K562 (cell line): ENCODE measurements around the gene GATAD2B. TPM values are rescaled to one million over a fixed set of nuclear protein-coding genes. Genes with fewer than 3 reads are reported as not detected.

Source experiments
- BRCA1 ChIP-seq, 2 experiments: fragments of 450-650 bp in 1 of 2; sonication (generic) in 1 of 2; formaldehyde crosslinking in 1 of 2; IDR thresholded peaks; 2 replicates each; pipeline versions ENCODE4 v1.5.0 to v1.6.1; 2017 to 2020; ENCODE audit warnings: mild to moderate bottlenecking in 1 of 2, missing genetic modification reagents in 1 of 2
- FOSL1 ChIP-seq: fragments of 200-800 bp; sonication (Bioruptor generic); conservative IDR thresholded peaks from 2 replicates; pipeline ENCODE4 v1.6.1; 2016; ENCODE audit warnings: missing genetic modification characterization, missing compliant biosample characterization
- GATA2 ChIP-seq: sonication (generic); formaldehyde crosslinking; IDR thresholded peaks from 2 replicates; pipeline ENCODE4 v1.4.0; 2020; ENCODE audit warnings: mild to moderate bottlenecking, missing genetic modification reagents
- GATAD2B ChIP-seq: fragments of 450-650 bp; IDR thresholded peaks from 2 replicates; pipeline ENCODE4 v1.6.1; 2017; ENCODE audit warnings: mild to moderate bottlenecking, borderline replicate concordance
- HNRNPLL ChIP-seq: fragments of 200-400 bp; formaldehyde crosslinking; IDR thresholded peaks from 2 replicates; pipeline ENCODE4 v1.6.1; 2017; ENCODE audit warnings: low read length, low read depth, mild to moderate bottlenecking; ENCODE audit not compliant: poor library complexity, severe bottlenecking
- JUN ChIP-seq, 2 experiments: sonication (generic) in 1 of 2; formaldehyde crosslinking in 1 of 2; IDR thresholded peaks; 2 replicates each; pipeline versions ENCODE4 v1.6.1 to v1.8.0; 2012 to 2022; ENCODE audit warnings: borderline replicate concordance in 2 of 2, mild to moderate bottlenecking in 2 of 2, improper control_type of control experiment in 1 of 2, low read depth in 1 of 2, low read length in 1 of 2, missing genetic modification reagents in 1 of 2
- KDM5B ChIP-seq: fragments of 200-600 bp; sonication (generic); IDR thresholded peaks from 2 replicates; pipeline ENCODE4 v1.6.1; 2012; ENCODE audit warnings: low read depth, mild to moderate bottlenecking, moderate library complexity, low read length, control low read depth, inconsistent platforms; ENCODE audit not compliant: insufficient replicate concordance
- MAX ChIP-seq: sonication (generic); formaldehyde crosslinking; IDR thresholded peaks from 2 replicates; pipeline ENCODE4 v1.9.0; 2022; ENCODE audit warnings: mild to moderate bottlenecking, missing genetic modification reagents
- MBD2 ChIP-seq: sonication (generic); IDR thresholded peaks from 2 replicates; pipeline ENCODE4 v1.6.1; 2016; ENCODE audit warnings: low read depth, borderline replicate concordance
- MCM3 ChIP-seq: fragments of 450-650 bp; IDR thresholded peaks from 2 replicates; pipeline ENCODE4 v1.6.1; 2016
- NELFE ChIP-seq: IDR thresholded peaks from 2 replicates; pipeline ENCODE4 v1.6.1; 2011; ENCODE audit warnings: mild to moderate bottlenecking; ENCODE audit not compliant: insufficient read depth, insufficient read length
- NFRKB ChIP-seq: fragments of 450-650 bp; IDR thresholded peaks from 2 replicates; pipeline ENCODE4 v1.6.1; 2016; ENCODE audit warnings: low read depth
- NONO ChIP-seq, 2 experiments: fragments of 200-400 bp in 1 of 2; fragments of 450-650 bp in 1 of 2; formaldehyde crosslinking in 1 of 2; IDR thresholded peaks; 2 replicates each; pipeline ENCODE4 v1.6.1; 2017; ENCODE audit warnings: low read depth in 2 of 2, mild to moderate bottlenecking in 2 of 2, moderate library complexity in 2 of 2, low read length in 1 of 2
- PHB ChIP-seq: fragments of 250-450 bp; sonication (Bioruptor Pico); IDR thresholded peaks from 2 replicates; pipeline ENCODE4 v1.5.0; 2021
- PHF20 ChIP-seq: fragments of 450-650 bp; IDR thresholded peaks from 2 replicates; pipeline ENCODE4 v1.6.1; 2018; ENCODE audit not compliant: partially characterized antibody
- RNF2 ChIP-seq: sonication (generic); IDR thresholded peaks from 2 replicates; pipeline ENCODE4 v1.6.1; 2016
- TAL1 ChIP-seq: fragments of 450-650 bp; IDR thresholded peaks from 2 replicates; pipeline ENCODE4 v1.6.1; 2016; ENCODE audit warnings: mild to moderate bottlenecking
- THRAP3 ChIP-seq: fragments of 450-650 bp; IDR thresholded peaks from 2 replicates; pipeline ENCODE4 v1.6.1; 2016; ENCODE audit warnings: mild to moderate bottlenecking, inconsistent platforms, borderline replicate concordance
- TSC22D4 ChIP-seq: fragments of 450-650 bp; IDR thresholded peaks from 2 replicates; pipeline ENCODE4 v1.6.1; 2016; ENCODE audit warnings: missing genetic modification characterization, missing biosample characterization, control low read depth
- YY1 ChIP-seq, 3 experiments: IDR thresholded peaks; 2 replicates each; pipeline ENCODE4 v1.6.1; 2011; ENCODE audit warnings: low read length in 2 of 3, mild to moderate bottlenecking in 2 of 3, moderate library complexity in 2 of 3, borderline replicate concordance in 1 of 3, control low read depth in 1 of 3, low read depth in 1 of 3; ENCODE audit not compliant: insufficient read depth in 3 of 3, insufficient replicate concordance in 2 of 3, control insufficient read depth in 1 of 3, insufficient read length in 1 of 3; ENCODE audit errors: extremely low read depth in 1 of 3
- ZBTB12 ChIP-seq: fragments of 250-450 bp; sonication (Bioruptor Pico); IDR thresholded peaks from 2 replicates; pipeline ENCODE4 v1.4.0; 2020
- ZNF140 ChIP-seq: fragments of 250-450 bp; sonication (Bioruptor Pico); IDR thresholded peaks from 2 replicates; pipeline ENCODE4 v1.8.0; 2021; ENCODE audit warnings: moderate library complexity, mild to moderate bottlenecking, inconsistent platforms
- ZNF280B ChIP-seq: fragments of 250-450 bp; sonication (Bioruptor Pico); IDR thresholded peaks from 2 replicates; pipeline ENCODE4 v1.5.1; 2021; ENCODE audit warnings: mild to moderate bottlenecking
- ZNF282 ChIP-seq: sonication (generic); formaldehyde crosslinking; IDR thresholded peaks from 2 replicates; pipeline ENCODE4 v1.8.1; 2023; ENCODE audit warnings: missing genetic modification reagents
- ZNF76 ChIP-seq: fragments of 250-450 bp; sonication (Bioruptor Pico); IDR thresholded peaks from 2 replicates; pipeline ENCODE4 v1.4.0; 2020; ENCODE audit warnings: mild to moderate bottlenecking, moderate library complexity, borderline replicate concordance
- polyA plus RNA-seq, 8 experiments: library from polyadenylated mRNA; depleted of rRNA in 4 of 8; stranded (reverse) in 5 of 8; unstranded in 3 of 8; fragments of >200 nt; fragmentation: Nextera tagmentation in 2 of 8; fragmentation: Illumina TruSeq in 1 of 8; extraction: Ambion mirVana in 2 of 8; extraction: Trizol in 1 of 8; gene quantifications; 2 replicates each; pipeline versions ENCODE4 v1.2.1 to v1.2.3, GENCODE V29; 2011 to 2014; ENCODE audit warnings: inconsistent platforms in 1 of 8, missing spikeins in 1 of 8
- total RNA-seq, 7 experiments: library from RNA; depleted of rRNA in 6 of 7; stranded (reverse); fragments of >200 nt in 6 of 7; fragmentation: Illumina TruSeq in 2 of 7; extraction: Trizol in 2 of 7; gene quantifications; 2 replicates each; pipeline versions ENCODE4 v1.2.1 to v1.2.3, GENCODE V29; 2011 to 2021; ENCODE audit warnings: low replicate concordance in 1 of 7

GATAD2B gene
- total and polyA plus RNA-seq, 9 of the 15 experiments (the other 6 are each of a cell fraction or from before 2014, with no cell fraction given): 1.5 to 40.2 (median 4.9) TPM

- TF ChIP-seq ZBTB12: no peak
- peak; percentile 87 for TF ChIP-seq PHF20
- TF ChIP-seq BRCA1 (IDR thresholded peaks at IDR 0.05): no peak
- no peak for TF ChIP-seq BRCA1 (CRISPR knock-in tag; IDR thresholded peaks at IDR 0.05)
- TF ChIP-seq TAL1: no peak
- TF ChIP-seq ZNF280B (CRISPR knock-in tag): no peak
- 0 out of 2 replicates have a peak, but pooled peaks have one; percentile 37 for TF ChIP-seq GATAD2B
- no peak for TF ChIP-seq ZNF282 (CRISPR knock-in tag)
- TF ChIP-seq MAX (CRISPR knock-in tag): peak; percentile 64; the same call in 1 of the 2 replicates
- no peak for TF ChIP-seq GATA2 (CRISPR knock-in tag)
- peak; percentile 87 for TF ChIP-seq HNRNPLL
- TF ChIP-seq JUN (IDR thresholded peaks at IDR 0.05; ENCODE audit: borderline replicate concordance, low read depth, low read length): no peak
- no peak for TF ChIP-seq JUN (CRISPR knock-in tag; IDR thresholded peaks at IDR 0.05; ENCODE audit: borderline replicate concordance)
- TF ChIP-seq NONO (IDR thresholded peaks at IDR 0.05; ENCODE audit: low read depth in 2 of 2, low read length in 1 of 2): peak; percentile 44 to 75; a peak in 1 of 4 replicates
- peak in 2 of 3 experiments; percentile 38 to 60 for TF ChIP-seq YY1 (IDR thresholded peaks at IDR 0.05; ENCODE audit: borderline replicate concordance in 1 of 3, control insufficient read depth in 1 of 3, extremely low read depth in 1 of 3, insufficient read depth in 3 of 3, insufficient read length in 1 of 3, insufficient replicate concordance in 2 of 3, low read depth in 1 of 3, low read length in 2 of 3)
- TF ChIP-seq PHB (CRISPR knock-in tag): no peak
- peak; percentile 40 for TF ChIP-seq NFRKB
- peak; percentile 68 for TF ChIP-seq RNF2
- no peak for TF ChIP-seq ZNF140 (CRISPR knock-in tag)
- 0 out of 2 replicates have a peak, but pooled peaks have one; percentile 27 for TF ChIP-seq FOSL1
- TF ChIP-seq MCM3: no peak
- TF ChIP-seq ZNF76 (CRISPR knock-in tag): no peak
- peak; percentile 92 for TF ChIP-seq KDM5B
- peak; percentile 80; the same call in 1 of the 2 replicates for TF ChIP-seq MBD2
- no peak for TF ChIP-seq THRAP3
- no peak for TF ChIP-seq TSC22D4 (tag)
- TF ChIP-seq NELFE: no peak
These were observed 139.3 kb downstream of the GATAD2B start (continued) for GRCh38 chr1:153783233-153784190.
